Activated naive CD4-positive, alpha-beta T cell treated with Interleukin-2 at 50 U/mL for 16 hours (primary cell): ENCODE results near the gene SLC39A13.

ENCODE experiments used
- DNase-seq: peaks from one replicate; pipeline ENCODE4 v3.0.0-alpha.2; 2020

The SLC39A13 gene

DNA sequence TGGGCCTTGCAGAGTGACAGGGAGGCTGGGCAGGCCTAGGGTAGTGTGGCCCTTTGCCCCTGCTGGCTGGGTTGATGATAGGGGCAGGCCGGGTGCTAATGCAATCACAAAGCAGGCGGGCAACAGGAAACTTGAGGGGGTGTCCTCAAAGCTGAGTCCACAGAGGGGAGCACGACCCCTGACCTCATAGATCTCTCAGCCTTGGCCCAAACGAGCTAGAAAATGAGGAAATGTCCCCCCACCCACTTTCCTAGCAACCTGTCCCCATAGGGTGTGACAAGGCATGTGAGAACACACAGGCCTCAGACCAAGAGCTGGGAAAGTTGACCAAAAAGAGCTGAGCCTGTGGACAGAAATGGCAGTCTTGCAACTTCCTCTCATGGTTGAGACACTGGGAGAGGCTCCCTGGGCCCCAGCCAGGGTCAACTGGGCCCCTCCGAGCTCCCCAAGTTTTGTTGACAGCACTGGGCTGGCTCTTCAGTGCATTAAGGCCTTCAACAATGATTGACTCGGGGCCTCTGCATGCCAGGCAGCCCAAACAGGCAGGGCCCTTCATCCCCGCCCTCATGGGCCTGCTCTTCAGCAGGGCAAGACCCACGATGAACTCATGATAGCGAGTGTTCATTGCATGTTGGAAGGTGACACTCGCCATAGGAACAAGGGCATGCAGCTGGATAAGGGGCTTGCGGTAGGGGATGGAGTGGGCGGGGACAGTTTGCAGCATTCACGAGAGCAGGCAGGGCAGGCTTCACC is 20.3 kb upstream of the SLC39A13 start:
- DNase-seq, result no peak

DNA sequence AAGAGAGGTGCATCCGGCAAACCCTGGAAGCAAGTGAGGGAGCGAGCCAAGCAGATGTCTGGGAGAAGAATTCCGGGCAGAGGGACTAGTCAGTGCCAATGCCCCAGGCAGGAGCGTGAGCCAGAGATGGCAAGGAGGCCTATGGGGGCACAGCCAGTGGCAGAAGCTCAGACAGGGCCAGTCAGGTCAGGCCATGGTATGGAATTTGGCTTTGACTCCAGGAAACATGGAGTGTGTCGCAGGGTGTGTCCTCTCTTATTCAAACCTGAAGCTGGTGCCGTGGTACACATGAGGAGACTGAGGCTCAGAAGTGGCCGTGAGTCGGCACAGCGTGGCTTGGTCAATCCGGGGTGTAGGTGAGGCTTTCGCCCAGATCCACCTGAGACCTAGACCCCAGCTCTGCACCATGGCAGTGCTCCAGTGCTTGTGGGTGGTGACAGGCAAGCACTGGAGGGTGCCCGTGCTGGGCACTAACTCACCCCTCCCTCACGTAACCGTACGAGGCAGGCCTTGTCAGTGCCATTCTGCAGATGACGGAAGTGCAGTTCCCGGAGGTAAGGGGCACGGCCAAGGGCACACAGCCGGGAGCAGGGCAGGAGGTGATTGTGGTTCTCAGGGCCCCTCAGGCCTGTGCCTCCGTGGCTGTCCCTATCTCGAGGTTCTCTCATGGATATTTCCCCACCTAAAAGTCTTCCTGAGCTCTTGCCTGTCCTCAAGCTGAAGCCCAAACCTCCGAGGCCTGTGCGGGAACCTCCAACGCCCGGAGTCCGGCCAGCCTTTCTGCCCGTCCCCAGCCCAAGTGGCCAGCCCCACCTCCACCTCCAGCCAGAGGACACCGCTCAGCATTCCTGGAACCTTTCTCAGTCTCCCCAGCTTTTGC is 19.5 kb upstream of the SLC39A13 start:
- DNase-seq, result no peak

DNA sequence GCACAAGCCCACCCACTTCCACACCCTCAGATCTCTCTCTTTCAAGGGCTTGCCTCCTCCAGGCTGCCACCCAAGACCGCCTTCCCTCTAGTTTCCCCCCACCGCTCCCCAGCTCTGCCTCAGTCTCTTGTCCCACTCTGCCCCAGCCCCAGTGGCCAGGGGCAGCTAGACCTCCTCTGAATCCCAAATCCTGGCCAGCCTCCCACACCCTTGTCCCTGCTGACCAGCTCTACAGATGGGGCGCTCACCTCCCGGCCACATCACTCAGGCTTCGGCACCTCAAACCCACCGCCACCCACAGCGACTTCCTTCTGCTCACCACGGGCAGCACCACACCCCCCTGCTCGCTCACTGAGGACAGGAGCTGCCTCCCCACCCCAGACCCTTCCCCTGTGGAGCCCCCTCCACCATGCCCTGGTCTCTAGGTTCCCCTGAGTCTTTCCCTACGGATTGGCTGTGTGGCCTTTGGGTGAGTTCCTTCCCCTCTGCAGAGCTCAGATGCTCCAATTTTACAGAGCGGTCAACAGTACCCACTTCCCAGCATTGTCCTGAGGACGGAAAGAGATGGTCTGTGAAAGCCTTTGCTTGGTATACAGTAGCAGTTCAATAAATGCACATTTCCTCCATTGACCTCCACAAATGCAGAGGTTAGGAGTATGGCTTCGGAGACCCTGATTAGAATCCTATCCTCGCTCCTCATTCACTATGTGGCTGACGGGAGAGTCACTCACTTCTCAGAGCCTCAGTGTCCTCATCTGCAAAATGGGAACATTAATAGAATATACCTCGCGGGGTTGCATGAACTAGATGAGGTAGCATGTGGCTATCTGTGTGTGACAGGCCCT is 18.6 kb upstream of the SLC39A13 start:
- no peak for DNase-seq

- DNase-seq, result no peak
Measured at GRCh38 chr11:47390422-47390760, 18.0 kb upstream of the SLC39A13 start.

- no peak for DNase-seq
Measured at GRCh38 chr11:47391077-47391583, 17.3 kb upstream of the SLC39A13 start.

DNA sequence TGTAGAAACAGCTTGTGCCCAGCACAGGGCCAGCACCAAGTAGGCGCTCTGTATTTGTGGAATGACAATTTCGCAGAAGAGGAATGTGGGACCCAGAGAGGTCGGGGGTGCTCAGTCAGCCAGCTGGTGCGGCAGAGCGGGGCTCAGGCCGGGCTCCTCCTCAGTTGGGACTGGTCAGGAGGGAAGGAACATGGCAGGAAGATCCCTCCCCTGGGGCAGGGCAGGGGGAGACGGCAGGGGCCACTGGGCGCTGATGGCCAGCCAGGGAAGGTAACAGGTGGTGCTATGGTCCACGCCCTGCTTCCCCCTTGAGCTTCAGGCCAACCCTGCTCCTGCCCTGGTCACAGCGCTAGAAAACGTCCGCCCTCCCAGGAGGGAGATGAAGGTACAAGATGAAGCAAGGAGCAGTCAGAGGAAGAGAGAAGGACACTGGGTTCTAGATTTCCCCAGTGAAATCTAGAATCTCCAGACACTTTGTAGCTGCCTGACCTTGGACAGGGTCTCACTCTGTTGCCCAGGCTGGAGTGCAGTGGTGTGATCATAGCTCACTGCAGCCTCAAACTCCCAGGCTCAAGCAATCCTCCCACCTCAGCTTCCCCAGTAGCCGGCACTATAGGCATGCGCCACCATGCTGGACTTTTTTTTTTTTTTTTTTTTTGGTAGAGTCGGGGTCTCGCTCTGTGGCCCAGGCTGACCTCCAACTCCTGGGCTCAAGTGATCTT is 16.5 kb upstream of the SLC39A13 start:
- no peak for DNase-seq

DNA sequence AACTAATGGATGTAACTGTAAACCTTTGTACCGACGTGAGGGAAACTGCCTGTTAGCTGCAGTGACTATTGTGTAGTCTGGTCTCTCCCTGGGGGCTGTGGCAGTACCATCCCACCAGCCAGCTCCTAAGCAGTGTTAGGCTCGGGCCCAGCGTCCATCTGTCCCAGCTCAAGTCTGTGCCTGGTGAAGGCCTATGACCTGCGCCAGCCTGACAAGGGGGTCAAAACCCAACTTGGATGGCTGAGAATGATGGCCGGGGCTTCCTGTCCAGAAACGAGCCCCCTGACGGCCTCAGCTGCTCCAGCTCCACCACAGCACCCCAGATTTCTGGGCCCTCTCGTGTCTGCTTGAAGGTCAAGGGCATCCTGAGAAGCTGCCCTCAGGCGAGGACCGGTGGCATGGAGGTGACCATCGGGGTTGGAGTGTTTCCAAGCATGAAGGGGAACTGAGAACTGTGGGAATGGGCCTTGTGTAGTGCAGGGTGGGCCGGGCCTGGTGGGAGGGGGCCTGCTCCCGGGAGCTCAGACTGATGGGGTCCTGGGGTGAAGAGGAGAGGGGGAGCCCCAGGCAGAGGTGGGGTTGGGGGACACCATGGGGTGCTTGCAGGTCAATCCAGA is 15.7 kb upstream of the SLC39A13 start:
- DNase-seq, result no peak

DNA sequence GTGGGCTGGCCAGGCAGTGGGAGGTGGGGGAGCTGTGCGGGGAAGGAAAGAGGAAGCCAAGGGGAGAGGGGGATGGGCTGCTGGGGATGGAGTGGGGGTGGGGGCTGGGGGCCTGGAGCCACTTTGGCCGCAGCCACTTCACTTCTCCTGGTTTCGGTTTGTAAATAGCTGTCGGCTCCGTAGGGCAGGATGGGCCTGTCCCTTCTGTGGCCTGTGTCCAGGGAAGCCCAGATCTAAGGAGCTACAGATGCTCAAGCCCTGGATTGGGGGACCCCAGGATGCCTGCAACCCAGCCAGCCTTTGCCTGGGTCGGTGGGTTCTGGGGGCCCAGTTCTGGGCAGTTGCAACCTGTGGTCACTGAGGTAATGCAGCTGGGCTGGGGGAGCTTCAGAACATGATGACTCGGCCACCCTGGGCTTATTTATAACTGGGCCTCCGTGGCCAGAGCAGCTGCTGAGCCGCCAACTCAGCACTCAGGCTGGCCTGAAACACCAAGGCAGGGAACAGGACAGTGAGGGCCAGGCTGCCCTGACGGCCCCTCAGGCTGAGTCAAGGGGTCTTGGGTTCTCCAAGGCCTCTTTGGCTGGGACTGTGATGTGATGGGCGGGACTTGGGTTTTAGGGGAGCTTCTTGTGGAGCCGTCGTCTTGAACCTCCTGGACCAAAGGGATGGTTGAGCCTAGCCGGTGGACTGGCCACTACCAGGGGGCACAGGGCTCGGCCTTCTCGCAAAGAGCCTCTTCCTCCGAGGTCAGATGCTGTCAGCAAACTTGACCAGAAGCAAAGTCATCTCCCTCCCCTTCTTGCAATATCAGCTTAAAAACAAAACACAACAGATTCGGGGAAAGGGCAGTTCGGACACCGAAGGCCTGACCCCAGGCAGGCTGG is 15.0 kb upstream of the SLC39A13 start:
- DNase-seq, result no peak

- no peak for DNase-seq
Measured at GRCh38 chr11:47394050-47394321, 14.4 kb upstream of the SLC39A13 start.

DNA sequence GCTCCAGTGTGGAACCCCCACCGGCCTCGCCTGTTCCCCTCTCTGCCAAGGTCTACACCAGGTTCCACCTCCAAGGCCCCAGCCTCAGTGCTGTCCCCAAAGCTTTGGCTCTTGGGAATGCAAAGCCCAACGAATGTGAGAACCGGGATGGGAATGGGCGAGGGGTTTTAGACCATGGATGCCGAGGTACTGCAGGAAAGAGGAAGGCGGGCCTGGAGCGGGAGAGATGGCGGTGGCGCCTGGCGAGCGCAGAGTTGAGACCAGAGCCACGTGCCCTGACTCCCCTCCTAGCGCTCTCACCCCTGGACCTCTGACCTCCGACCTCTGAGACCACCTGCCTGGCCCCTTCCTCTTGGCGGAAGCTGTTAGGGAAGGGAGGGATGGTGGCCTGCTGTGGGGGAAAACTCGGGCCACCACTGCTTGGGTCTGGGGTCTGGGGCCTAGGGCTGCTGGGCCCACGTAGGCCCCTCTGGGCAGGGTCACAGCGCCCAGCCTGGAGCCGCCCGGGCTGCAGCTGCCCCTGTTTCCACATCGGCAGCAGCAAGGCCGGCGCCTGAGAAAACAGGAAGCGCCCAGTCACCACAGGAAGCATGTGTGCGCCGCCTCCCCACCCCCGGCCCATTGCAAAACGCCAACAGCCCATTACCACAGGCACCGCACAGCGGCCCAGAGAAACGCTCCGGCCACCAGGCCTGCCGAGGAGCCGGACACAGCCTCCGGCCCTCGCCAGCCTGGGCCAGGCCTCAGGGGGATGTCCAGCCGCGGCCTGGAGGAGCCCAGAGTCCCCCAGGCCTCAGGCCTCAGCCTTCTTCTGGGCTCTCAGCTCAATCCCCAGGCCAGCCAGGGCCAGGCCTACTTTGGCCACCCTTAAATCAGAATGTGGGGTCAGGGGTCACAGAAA is 13.8 kb upstream of the SLC39A13 start:
- peak; percentile 67 for DNase-seq

- DNase-seq, result no peak
Measured at GRCh38 chr11:47395223-47396048, 13.0 kb upstream of the SLC39A13 start.

- DNase-seq, result no peak
Measured at GRCh38 chr11:47396049-47396320, 12.4 kb upstream of the SLC39A13 start.

DNA sequence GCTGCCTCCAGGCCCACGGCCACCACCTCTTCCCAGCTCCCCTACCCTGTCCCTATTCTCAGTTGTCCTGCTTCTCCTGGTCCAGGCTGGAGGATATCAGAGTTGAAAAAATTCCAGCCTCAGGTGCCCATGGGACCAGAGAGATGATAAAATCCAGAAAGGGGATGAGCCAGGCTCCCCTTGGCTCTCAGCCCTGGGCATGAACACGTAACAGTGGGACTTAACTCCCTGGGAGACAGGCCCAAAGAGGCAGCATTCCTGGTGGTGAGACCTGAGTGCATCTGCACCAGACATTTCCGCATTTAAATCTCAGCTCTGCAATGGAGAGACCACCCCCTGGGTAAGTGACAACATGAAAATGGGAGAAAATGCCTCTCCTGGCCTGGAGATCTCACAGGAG is 10.4 kb upstream of the SLC39A13 start:
- DNase-seq, result no peak

- DNase-seq, result no peak
Measured at GRCh38 chr11:47398551-47398950, 9.8 kb upstream of the SLC39A13 start.

DNA sequence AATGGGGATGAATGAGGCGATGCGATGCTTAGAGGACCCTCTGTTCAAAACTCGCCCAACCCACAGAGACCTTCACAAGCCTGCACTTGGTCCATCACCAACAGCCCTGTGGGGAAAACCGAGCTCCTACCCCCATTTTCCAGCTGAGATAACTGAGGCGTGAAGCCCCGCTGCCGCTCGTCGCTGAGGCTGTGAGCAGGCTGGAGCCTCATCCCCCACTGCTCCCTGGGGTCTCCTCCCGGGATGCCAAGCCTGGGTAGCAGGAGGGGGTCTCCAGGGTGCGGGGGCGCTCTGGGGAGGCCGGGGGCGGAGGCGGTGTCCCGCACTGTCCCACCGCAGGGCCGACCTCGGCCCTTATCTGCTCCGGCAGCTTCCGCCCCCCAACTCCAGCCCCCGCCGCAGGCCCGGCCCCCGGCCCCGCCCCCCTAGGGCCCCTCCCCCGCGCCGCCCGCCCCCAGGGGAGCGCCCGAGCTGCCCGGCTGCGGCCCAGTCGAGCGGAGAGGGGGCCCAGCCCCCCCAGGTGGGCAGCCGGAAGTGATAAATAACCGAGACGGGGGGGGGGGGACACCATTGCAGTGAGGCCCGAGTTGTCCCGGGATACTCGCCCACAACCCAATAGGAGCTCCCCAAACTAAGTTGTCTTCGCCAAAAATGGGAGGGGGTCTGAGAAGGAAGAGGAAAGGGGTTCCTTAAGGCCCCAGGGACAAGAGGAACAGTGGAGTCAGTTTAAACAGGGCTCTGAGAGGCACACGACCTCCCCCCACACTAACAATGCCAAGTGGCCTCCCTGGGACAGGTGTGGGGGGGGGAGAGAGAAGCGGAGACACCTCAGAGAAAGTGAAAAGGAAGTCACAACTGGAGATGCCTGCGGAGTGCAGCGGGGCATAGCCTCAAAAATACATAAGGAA is 8.3 kb upstream of the SLC39A13 start:
- peak; percentile 34 for DNase-seq

DNA sequence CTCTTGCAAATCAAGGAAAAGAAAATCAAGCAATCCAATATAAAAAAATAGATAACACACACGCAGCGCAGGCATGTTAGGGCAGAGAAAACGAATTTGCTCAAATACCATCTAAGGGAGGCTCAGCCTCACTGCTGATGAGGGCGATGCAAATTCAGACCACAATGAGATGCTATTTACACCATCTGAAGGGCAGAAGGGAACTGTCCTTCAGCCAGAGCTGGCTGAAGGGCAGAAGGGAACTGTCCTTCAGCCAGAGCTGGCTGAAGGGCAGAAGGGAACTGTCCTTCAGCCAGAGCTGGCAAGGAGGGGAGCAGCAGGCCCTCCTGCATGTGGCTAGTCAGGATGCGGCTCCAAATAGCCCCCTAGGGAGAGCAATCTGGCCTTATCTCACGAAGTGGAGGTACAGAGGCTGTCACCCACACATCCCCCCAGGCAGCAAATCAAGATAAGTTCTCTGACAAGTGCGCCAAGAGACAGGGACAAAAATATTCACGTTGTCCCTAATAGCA is 7.6 kb upstream of the SLC39A13 start:
- DNase-seq, result no peak

GRCh38 chr11:47403135-47403534 is 5.3 kb upstream of the SLC39A13 start:
- DNase-seq, result no peak

GRCh38 chr11:47403571-47403970 is 4.8 kb upstream of the SLC39A13 start:
- no peak for DNase-seq
